Activated naive CD4-positive, alpha-beta T cell (primary cell): ENCODE results near the gene HCRTR2.
"Not testable (repeated sequence)": the region's sequence is repeated elsewhere in the genome, so short reads cannot be mapped to it uniquely, and the experiment has no call there.

Experiments used
- DNase-seq, 4 experiments: peaks; one replicate each; lab custom pipeline; 2025; lab: John Stamatoyannopoulos, UW

The HCRTR2 gene

GRCh38 chr6:55174211-55175026, at the start of gene HCRTR2:
Gene HCRTR2, plus strand, starts transcription at chr6:55174515. Its CDS starts 73 bp downstream, at chr6:55174588.
- DNase-seq, result no peak

DNA sequence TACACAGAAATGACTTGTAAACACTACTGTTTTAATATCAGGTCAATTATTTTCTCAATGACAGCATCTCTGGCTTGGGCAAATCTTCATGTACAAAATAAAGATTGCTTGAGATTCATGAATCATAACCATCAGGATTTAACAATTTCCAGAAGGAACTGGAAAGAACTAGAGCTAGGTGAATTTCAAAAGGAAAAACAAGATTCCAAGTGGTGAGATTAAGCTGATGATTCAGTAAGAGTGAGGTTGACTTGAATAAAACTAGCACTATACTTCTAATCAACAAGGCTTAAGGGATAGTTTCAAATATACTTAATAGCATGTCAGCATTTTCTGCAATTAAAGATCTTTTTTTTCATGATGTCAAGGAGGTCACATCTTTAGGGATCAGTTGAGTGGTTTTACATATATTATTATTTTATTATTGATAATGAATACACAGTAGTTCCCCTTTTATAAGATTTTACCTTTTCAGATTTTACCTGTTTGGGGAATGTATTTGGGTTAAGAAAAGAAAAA, 43.5 kb upstream of the HCRTR2 start:
- DNase-seq, result no peak

DNA sequence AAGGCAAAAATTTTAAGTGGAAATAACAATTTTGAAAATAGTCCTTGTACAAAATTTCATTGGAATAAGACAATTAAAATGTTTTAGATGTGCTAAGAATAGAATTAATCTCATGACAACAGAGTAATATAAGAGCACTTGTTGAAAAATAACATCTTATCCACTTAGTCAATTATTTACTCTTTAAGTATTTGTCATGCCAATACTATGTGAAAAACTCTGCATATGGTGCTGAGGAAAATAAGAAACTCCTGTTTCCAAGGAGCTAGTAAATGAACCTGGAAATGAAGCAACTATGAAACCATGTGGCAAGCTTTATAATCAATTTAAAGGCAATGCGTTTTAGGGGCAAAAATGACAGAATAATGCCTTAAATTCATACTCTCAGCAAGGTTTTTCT, 42.7 kb upstream of the HCRTR2 start:
- no peak for DNase-seq

DNA sequence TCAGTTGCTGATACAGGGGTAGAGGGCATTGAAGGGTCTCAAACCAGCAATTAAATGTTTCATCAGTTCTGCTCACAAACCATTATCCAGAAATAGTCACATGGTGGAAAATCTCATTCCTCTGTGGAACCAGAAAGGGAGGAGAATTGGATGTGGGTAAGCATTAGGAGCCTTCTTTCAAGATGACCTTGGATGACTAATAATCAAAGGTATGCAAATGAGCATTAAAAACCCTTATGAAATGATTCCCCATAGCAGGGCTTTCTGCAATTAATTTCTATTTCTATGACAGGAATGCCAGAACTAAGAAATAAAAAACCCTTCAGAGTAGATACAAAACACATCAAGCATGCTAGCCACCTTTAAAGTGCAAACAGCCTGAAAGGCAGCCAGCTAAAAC, 37.4 kb upstream of the HCRTR2 start:
- no peak for DNase-seq

DNA sequence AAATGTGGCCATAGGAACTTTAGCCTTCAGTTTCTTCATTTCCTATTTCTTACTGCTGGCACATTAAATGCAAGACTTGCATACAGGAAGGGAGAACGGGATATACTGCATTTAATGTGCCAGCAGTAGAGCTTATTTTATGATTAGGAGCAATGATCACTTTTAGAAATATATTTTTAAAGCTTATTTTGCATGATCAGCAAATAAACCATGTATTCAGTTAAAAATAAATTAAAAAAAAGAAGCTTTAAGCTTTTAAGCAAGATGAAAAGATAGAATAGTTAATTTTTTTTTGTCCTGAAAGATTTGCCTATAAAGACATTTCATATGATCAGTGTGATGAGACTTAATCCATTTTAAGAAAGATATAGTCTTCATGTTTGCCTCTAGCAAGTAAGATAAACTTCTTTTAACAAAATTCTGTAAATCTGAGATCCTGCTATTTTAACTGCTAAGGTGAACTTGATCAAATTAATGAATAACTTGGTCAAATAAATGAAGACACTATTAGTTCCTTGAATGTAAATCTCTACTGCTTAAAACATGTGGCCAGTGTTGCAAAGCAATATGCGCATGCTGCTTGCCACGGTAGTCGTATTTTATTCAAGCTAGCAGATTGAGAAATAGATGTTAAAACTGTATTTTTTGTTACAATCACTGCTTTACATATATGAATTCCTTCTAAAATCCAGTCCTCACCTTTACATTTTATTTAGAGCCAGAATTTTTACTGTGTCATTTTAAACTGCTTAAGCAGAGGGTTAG, 36.2 kb upstream of the HCRTR2 start:
- no peak for DNase-seq

- DNase-seq, result no peak
These were observed 32.7 kb upstream of the HCRTR2 start for GRCh38 chr6:55141611-55142010.

DNA sequence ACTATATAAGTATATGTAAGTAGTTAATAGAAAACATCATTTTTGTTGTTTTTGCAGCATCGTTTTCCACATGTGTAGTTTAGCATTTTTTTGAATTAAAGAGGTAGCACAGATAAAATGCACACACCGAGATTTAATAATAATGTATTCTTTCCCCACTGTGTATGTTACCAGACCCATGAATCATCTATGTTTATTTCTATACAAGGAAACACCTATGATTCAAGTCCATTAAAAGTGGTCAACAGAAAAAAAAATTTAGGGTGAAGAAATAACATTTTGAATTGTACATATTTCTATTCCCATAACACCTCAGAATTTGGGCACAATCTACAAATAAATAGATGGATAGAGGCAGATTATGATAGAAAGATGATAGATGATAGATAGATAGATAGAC, 31.7 kb upstream of the HCRTR2 start:
- no peak for DNase-seq

DNA sequence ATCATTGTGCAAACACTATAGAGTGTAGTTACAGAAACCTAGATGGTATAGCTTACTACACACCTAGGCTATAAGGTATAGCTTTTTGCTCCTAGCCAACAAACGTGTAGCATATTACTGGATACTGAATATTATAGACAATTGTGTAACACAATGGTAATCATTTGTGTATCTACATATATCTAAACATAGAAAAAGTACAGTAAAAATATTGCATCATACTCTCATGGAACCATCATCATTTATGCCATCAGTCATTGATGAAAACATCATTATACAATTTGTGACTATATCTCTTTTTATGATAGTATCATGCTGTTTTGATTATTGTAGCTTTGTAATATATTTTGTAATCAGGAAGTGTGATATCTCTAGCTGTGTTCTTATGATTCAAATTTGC, 21.0 kb upstream of the HCRTR2 start:
- no peak for DNase-seq

DNA sequence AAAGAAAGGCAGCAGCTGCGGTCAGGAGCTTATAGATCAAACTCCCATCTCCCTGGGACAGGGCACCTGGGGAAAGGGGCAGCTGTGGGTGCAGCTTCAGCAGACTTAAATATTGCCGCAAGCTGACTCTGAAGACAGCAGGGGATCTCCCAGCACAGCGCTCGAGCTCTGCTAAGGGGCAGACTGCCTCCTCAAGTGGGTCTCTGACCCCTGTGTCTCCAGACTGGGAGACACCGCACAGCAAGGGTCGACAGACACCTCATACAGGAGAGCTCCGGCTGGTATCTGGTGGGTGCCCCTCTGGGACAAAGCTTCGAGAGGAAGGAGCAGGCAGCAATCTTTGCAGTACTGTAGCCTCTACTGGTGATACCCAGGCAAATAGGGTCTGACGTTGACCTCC, 15.5 kb upstream of the HCRTR2 start:
- not testable (repeated sequence) for DNase-seq

DNA sequence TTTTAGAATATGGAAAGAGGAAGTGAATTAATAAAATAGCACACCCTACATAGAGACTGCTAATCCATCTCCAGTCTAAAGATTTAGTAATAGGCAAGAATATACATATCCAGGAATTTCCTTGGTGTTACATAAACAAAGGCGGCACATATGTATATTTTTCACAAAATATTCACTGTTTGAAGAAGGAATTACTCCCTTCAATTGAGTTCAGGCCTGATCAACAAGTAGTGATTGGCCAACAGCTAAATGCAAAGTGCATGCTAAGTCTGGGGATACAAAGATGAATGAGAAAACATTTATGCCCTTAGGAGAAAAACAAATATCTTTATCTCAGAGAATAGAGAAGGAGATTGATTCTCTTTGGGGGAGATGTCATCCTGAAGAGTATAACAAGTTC, 6.5 kb upstream of the HCRTR2 start:
- DNase-seq, result no peak

DNA sequence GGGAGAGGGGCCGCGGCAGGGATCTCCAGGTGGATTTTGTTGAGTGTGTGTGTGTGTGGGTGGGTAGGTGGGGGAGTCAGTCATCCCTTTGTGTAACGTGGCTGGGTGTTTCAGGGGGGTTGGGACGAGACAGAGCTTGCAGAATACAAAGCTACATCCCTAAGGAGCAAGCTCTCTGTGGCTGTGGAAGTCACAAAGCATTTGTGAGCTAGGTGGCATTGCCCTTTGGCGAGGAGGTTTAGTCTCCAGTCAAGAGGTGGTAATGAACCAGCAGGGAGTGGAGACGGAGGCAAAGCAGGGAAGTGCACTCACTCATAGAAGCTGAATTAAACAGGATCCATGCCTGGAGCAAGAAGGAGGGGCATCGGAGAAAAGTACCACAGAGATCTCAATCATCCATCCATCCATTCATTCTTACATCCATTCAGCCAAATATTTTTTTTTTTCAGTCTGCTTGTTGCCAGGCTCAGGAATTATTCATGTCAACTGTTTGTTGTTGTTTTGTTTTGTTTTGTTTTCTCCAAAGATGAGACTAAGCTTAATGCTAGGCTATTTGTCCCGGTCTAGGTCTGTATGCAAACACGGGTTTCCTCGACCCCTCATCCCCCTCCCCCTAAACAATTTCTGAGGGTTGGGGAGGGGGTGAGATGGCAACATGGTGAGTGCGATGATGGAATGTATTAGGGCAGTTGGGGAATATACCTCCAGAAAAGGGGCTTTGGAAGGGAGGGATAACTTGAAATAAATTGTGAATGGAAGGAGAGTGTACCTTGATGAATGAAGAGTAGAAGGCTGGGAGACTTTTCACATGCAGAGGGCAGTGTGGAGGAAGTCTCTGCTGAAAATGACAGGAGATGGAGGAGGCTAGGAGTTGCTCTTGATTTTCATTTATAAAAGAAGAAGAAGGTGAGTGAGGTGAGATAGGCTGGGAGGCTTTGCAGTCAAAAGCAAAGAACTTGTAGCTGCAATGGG, 1.0 kb downstream of the HCRTR2 start:
- no peak for DNase-seq

DNA sequence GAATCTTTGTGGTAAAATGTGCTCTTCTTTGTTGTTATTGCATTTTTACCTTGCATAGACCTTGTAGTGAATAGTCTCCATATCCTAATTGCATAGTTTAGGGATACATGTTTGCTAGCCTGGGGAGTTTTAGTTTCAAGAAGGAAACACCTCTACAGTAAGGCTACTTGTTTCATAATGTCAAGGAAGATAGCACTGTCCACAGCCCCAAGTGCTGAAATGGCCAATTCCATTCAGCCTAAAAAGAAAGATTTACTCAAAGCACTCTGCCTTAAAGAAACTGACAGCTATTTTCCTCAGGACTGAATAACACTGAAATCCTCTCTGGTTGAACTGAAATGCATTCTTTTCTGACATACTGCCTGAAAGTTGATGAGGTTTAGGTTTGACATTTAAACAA, 2.6 kb downstream of the HCRTR2 start:
- no peak for DNase-seq

- DNase-seq, result no peak
These were observed 5.9 kb downstream of the HCRTR2 start for GRCh38 chr6:55180258-55180657.

DNA sequence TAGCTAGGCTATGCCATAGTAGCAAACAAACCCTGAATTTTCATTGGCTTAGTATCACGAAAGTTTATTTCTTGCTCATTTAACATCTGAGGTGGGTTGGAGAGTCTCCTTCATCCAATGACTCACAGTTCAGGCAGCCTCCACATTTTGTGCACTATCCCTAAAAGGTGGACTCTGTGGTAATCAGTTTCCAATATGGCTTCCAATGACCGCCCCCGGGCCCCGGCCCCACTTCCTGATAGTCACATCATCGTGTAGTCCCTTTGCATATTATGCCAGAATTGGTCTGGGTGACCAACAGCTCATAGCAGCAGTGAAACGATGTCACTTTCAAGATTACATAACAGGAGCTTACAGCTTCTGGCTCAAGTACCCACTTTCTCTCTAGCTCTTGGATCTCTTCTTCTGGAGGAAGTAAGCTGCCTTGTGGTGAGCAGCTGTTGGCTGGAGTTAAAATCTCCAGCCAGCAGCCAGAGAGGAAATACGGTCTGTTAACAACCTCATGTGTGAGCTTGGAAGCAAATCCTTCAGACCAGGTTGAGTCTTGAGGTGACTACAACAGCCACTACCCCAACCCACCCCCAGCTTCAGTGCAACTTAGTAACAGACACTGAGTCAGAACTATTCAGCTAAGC, 7.8 kb downstream of the HCRTR2 start:
- DNase-seq, result no peak

GRCh38 chr6:55184782-55185530, 10.6 kb downstream of the HCRTR2 start:
- no peak for DNase-seq

GRCh38 chr6:55198715-55199114, 24.4 kb downstream of the HCRTR2 start:
- no peak for DNase-seq

DNA sequence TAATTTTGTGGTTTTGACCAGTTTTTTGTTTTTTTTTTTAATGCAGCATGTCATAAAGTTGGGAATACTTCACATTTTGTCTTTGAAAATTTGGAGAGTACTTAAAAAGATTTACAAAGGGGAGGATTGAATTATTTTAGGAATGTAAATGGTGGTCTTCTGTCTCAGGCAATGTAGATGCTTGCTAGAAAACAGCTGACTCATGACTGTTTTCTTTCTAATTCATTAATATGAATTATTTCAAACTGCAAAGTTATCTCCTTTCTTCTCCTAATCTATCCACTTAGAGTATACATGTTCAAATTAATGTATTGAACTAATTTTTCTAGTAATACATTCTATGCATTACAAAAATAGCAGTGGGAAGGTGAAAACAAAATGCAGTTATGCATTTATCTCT, 24.9 kb downstream of the HCRTR2 start:
- DNase-seq, result no peak

- no peak for DNase-seq
These were observed 34.5 kb downstream of the HCRTR2 start for GRCh38 chr6:55208478-55209458.

DNA sequence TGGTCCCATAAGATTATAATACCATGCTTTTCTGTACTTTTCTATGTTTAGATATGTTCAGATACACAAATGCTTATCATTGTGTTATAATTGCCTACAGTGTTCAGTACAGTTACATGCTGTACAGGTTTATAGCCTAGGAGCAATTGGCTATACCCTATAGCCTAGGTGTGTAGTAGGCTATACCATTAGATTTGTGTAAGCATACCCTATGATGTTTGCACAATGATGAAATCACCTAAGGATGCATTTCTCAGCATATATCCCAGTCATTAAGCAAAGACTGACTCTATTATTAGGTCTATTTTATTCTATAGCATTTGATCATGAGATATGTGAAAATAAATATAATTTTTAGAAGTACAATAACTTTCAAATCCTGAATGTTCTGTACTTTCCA, 36.6 kb downstream of the HCRTR2 start:
- DNase-seq, result no peak

GRCh38 chr6:55212156-55212555, 37.8 kb downstream of the HCRTR2 start:
- no peak for DNase-seq
